ENCODE measurements around the gene SMIM41.

The SMIM41 gene

DNA sequence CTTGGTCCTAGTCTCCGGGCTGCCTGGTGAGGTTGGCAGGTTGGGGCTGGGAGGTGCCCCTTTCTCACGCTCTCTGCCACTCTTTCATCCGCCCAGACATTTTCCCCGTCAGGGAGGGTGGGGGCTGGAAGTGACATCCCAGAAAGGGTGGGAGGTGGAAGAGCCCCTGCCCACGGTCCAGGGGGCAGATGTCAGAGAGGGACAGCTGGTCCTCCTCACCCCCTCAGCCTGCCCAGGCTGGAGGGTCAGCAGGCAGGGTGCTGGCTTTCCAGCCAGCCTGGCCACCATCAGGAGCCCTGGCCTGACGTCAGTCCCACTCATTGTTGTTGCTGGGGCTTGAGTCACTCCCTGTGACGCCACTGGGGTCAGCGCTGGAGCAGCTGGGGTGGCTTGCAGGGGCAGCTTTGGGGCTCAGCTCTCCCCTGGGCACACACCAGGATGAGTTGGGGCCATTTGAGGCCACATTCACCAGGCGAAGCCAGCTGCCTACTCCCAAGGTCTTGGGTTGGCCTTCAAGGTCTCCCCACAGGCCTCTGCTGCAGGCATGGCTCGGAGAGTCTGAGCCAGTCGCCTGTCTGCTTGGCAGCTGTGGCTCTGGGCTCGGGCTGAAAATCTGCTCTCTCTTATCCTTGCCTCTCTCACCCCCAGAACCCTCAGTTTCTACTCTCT lies 15.4 kb upstream of the SMIM41 start:
- no peak for FAIRE-seq

DNA sequence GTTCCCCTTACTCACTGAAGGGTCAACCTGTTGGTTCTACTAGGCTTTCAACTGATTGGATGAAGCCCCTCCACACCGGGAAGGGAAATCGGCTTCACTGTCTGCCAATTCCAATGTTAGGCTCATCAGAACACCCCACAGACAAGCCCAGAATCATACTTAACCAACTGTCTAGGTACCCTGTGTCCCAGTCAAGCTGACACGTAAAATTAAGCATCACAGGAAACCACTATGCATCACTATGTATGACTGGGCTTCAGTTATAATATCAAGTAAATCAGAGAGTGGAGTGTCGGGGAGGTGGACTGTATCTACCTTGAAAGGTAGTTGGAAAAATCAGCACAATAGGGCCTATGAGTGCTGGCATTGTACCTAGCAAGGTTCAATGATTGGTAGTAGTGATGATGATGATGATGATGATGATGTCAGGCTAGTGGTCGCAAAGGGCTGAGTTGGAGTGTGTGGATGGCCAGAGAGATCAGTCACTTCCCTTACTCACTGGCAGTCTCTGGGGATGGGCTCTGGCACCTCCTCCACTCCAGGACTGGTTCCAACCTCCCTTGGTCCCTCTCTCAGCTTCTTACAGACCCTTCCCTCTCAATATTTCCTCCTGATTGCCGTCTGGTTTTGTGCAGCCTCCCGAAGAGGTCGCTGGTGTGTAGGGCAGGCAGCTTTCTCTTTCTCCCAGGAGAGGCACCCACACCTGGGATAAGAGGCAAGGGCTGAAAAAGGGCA lies 13.0 kb upstream of the SMIM41 start:
- no peak for FAIRE-seq

DNA sequence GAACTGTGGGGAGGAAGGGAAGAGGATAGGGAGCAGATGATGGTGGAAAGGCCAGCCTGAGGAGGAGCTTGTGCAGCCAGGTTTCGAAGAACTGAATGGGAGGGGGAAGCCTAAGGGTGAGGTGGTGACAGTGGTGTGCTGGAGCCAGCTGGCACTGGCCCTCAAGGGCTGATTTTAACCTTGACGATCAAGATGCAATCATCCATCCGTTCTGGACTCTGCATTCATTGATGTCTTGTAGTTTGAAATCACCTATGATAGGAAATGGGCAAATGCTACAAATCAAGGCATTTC lies 12.5 kb upstream of the SMIM41 start:
- FAIRE-seq: no peak

DNA sequence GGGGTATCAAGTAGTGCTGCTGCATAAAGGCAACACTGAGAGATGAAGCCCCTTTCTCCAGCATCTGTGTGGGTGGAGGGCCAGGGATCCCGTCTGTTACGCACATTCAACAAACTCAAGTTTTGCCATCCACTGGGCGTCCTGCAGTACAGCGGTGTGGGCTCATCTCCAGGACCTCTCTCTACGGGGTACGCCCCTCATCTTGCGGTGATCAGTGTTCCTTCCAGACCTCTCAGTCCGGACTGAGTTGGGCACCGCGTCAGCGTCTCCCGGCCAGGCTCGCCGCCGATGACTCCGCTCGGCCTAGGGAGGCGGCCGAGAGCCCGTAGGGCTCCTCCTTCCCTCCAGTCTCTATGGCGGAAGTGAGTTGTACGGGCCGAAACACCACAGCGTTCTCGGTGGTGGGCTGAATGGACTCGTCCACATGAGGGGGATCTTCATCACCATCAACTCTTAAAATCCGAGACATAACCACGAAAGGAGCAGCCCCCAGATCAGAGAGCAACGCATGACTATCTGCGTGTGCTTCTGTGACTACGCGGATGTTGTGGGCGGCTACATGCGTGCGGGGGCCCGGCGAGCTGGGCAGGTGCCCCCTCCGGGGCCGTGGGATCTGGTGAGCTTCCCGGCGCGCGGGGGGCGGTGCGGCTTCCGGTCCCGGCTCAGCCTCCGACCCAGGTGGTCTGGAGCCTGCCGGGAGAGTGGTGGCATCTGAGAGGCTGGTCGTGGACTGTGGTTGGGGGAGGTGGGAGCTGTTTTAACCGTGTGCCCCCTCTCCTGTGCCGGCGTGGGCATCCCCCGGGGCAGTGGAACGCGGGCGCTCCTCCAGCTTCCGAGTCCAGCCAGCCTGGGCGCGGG lies 9.9 kb upstream of the SMIM41 start, which contains the start of gene ATG101:
Gene ATG101, plus strand, starts transcription at position 652 of the 858 bp plus-strand sequence. CDS start 3,673 bp downstream, outside the sequence.
- no peak for FAIRE-seq

DNA sequence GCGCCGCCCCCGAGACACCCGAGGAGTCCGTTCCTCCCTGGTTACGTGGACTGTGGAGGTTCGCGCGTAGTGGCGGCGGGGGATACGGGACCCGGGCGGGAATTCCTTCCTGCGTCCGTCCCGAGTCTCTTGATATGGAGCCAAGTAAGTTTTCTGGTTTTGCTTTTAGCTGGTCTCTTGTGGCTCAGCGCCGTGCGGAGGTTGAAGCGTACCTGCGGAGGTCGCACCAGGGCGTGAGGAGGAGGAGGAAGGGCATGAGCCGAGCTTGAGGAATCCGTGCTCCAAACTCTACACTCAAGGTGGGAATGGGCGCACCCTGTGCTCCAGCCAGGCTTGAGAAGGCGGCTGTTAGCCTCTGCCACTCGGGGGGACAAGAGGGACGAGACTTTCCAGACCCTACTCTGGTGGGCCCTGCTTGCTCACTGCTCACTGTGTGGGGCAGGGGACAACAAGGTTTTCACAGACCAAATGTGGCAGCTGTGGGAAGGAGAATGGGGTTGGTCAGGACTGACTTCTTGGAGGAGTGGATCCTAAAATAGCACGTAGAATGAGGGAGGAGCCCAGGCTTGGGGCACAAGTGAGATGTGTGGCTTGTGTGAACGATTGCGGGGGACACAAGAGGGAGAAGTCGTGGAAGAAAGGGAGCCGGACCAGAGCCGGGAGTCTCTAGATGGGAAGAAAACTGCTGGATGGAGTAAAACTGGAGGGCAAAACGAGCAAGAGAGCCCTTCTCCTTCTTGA lies 9.1 kb upstream of the SMIM41 start:
- no peak for FAIRE-seq

DNA sequence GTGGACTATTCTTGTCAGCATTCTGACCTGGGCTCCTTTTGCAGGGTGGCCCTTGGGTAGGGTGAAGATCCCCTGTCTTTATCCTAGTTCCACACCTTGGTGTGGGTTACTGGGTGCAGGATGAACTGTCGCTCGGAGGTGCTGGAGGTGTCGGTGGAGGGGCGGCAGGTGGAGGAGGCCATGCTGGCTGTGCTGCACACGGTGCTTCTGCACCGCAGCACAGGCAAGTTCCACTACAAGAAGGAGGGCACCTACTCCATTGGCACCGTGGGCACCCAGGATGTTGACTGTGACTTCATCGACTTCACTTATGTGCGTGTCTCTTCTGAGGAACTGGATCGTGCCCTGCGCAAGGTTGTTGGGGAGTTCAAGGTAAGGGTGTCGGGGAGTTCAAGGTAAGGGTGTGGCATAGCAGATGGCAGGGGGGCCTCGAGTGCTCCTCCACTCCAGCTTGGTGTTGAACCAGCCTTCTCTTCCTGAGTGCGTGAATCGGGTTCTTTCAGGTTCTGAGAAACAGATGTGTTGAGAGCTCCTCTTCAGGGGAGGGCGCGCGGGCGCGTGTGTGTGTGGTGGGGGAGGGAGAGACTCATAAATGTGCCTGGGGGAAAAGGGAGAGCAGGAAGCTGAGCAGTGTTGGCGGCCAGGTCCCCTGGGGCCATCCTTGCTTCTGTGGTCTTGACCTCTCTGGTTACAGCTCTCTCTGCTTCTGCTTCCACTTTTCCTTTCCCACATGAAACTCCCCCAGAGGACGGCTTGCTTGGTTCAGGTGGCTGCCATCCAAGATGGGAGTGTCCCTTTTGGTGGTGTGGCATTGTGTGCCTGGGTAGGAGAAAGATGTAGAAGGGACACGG lies 5.7 kb upstream of the SMIM41 start:
- no peak for FAIRE-seq

DNA sequence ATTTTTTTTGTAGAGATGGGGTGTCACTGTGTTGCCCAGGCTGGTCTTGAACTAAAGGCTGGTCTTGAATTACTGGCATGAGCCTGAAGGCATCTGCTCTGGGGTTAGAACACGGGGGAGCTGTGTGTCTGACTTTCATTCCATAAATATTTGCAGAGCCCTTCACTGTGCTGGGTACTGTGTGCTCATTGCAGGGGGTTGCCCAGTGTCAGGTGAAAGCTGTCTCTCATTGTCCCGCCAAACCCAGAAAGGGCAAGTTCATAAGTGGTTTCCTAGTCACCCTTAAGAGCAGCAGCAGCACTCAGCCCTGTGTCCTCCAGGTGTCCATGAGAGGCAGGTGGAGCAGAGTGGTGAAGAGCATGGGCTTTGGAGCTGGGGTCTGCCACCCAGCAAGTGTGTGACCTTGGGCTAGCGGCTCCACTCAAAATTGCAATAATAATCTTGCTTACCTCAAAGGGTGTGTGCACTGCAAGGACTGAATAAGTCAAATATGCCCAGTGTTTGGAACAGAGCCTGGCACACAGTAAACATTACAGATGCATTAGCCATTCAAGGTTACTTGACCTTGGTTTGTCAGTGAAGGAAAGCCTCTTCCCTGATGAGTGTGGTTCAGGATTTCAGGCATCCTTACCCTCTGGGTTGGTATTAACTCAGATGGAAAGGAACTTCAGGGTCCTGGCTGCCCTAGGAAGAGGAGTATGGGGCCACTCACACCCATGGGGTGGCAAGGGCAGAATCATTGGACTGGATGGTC lies 4.4 kb upstream of the SMIM41 start:
- FAIRE-seq: no peak

DNA sequence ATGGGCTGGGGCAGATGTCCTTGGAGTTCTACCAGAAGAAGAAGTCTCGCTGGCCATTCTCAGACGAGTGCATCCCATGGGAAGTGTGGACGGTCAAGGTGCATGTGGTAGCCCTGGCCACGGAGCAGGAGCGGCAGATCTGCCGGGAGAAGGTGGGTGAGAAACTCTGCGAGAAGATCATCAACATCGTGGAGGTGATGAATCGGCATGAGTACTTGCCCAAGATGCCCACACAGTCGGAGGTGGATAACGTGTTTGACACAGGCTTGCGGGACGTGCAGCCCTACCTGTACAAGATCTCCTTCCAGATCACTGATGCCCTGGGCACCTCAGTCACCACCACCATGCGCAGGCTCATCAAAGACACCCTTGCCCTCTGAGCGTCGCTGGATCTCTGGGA lies 2.7 kb upstream of the SMIM41 start:
- FAIRE-seq: no peak

DNA sequence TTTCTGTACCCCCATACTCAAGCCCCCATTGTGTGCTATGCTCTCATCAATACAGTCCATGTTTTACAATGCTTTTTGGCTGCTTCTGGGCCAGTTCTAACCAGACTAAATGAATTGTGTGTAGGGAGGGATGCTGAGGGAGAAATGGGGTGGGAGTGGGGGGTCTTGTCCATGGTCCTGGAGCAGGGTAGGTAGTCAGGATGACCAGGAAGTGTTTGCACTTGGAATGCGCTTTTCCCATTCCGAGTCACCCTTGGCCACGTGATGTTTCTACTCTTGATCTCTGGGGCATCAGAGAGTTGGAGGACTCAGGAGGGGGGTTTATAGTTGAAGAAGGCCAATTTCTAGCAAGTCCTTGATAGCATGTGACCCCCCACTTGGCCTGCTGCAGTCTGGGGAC lies 1.2 kb upstream of the SMIM41 start:
- no peak for FAIRE-seq

DNA sequence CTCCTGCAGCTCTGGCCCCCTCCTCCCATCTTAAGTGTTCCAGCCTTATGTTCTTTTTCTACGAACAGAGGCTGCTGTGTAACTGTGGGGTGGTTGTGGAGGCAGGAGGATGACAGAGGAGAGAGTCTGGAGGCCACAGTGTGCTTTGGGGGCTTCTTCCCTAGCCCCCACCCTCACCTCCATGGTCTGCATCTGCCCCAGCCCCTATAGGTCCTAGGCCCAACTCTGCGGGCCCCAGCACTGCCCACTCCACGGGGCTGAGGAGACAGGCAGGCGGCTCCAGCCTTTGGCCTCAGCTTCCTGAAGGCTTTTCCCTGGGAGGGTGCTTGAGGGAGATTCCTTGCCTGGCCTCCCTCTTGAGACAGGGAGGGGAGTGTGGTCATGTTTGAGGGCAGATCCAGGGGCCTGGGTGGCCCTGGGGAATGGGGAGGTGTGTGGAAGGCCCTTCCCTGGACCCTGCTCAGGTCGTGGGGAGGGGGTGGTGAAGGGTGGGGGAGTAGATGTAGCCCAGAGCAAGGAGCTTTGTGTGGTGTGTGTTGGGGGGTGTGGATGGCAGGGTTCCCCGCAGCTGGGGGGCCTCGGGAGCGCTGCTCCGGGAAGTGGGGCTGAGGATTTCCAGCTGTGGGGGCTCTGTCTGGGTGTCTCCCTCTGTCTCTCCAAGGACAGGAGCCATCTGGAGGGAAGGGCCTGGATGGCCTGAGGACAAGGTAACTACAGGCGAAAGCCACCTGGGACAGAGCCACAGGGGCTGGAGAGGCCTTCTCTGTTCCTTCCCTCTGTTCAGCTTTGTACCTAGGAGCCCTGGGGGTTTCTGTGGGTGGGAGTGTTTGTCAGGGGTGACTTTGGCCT lies 1.1 kb downstream of the SMIM41 start:
- no peak for FAIRE-seq

DNA sequence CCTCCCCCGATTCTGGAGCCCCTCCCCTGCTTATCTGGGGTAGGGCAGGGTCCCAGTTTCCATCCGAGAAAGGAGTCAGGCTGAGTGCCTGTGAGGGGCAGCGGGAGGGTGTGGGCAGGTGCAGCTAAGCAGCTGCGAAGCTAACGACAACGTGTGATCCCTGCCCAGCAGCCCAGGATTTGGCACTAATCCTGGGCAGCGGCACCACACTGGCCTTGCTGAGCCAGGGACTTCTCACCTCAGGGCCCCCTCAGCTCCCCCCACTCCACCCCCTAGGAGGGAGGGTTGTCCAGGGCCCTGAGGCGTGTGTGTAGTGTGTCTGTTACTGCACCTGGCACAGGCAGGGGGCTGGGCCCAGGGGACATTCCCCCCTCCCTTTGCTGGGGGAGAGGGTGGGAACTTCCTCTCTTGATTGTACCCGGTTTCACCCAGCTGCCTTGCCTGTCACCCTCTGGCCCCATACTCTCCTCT lies 1.8 kb downstream of the SMIM41 start:
- no peak for FAIRE-seq

DNA sequence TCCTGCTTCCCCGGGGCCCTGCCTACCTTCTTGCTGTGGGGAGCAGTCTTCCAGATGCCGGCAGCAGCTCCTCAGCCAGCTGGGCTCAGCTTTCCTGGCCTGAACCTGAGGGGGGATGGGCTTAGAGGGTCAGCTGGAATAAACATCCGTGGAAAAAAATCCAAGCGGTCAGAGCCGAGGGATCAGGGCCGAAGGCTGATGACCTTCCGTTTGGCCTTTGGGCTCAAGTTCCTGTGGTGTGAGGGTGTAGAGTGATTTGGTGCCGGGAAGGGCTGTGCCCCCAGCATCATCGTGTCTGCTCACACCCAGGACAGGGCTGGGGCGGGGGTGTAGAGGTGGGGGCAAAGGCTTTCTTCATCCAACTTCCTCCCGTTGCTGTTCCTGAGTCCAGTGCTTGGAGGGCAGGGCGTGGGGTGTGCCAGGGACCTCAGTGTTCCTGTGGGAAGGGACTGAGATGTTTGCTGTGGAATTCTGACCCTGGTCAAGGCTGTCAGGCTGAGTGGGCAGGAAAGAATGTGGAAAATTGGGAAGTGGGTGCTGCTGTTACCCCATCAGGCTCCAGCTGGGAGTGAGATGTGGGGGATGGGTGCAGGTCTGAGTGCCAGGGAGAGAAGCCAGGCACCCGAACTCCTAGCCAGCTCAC lies 2.6 kb downstream of the SMIM41 start:
- FAIRE-seq: no peak

DNA sequence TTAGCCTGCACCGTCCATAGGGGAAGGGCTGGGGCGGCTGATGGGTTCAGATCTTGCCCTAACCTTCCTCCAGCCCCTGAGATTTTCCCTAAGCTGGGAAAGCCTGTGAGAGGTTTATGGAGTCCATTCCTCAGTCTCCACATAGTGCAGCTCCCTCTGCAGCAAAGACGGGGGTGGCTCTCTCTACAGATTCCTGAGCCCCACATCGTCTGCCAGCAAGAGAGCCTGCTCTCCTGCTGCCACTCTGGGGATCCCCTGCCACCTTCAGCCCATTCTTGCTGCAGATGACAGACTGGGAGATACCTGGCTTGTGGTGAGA lies 3.1 kb downstream of the SMIM41 start:
- no peak for FAIRE-seq

DNA sequence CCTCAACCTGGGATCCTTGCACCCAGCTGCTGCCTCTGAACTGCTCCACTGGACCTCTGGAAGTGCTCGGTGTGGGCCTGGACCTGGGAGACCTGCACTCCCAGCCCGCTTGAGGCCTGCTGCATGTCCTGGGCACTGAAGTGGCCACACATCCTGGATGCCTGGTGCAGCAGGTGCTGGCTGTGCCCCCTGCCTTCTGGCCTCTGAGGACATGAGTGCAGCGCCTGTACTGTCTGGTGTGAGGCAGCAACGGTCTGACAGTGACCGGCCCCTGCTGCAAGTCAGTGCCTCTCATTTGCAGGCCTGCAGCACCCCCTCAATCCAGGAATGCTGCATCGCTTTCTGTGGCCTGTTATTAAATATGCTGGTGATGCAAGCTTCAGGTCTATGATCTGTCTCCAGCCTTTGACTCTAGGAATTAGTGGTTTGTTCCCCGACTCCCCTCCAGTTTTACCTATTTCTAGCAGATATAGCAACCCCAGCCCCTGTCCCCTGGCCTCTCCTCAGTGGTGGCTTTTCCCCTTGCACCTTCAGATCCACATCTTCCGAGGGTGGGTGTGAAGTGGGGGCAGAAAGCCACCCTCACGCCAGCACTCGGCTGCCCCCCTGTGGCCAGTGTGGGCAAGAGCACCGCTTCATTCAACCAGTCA lies 3.6 kb downstream of the SMIM41 start:
- no peak for FAIRE-seq

DNA sequence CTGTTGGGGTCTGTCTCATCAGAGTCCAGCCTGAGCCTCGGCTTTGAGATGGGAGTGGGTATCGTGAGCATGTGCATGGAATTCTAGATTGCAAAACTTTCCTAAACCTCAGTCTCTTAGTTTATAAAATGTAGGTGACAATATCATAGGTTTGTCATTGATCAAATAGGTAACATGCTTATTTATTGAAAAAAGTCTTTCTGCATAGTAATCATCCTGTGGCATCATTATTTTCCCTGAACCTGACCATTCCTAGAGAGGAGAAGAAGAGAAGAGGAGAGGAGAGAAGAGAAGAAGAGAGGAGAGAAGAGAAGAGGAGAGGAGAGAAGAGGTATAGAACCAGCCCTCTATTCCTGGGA lies 4.1 kb downstream of the SMIM41 start:
- FAIRE-seq: no peak

DNA sequence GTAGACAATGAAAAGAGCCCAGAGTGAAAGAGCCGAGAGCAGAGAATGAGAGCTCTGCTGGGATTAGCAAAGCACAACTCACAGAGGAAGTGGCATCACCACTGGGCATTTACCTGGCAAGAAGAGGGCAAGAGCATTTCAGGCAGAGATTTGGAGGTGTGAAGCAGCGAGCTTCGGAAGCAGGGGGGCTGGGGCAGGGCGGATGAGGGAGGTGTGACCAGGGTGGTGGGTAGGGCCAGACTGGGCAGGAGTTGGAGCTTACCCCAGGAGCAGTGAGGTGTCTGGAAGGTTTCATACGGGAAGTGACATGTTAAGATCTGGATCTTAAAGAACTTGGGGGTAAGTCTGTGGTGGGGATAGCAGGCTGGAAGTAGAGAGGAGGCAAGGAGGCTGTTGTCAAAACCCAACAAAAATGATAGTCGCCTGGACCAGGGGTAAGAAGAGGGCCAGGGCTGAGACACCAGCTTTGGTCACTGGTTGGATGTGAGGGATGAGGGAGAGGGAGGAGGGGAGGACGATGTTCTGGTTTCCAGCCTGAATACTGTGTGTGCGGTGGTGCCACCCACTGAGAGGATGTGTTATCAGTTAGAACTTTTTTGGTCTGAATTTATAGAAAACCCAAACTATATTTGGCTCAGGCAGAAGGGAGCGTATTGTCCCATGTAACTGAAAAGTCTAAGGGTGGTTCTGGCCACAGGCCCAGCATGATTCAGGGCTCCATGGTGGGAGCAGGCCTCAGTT lies 5.2 kb downstream of the SMIM41 start:
- no peak for FAIRE-seq

DNA sequence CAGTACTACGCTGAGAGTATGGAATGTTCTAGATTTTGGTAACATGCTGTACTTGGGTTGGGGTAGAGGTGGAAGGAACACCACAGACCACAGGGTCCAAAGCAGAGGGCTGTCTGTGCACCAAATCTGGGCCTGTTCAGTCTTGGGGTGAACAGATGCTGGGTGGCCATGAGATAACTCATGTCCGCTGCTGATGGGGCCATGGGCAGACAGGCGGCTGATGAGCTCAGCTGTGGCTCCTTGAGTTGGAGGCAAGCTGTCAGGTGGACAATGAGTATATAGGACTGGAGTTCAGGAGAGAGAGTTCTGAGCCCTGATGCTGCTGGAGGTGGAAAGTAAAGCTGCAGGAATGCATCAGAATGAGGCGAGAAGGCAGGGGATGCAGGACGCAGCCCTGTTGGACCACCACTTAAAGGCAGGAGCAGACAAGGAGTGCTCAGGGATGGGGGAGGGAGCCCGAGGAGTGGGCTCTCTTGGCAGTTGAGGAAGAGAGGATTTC lies 6.2 kb downstream of the SMIM41 start:
- FAIRE-seq: no peak

DNA sequence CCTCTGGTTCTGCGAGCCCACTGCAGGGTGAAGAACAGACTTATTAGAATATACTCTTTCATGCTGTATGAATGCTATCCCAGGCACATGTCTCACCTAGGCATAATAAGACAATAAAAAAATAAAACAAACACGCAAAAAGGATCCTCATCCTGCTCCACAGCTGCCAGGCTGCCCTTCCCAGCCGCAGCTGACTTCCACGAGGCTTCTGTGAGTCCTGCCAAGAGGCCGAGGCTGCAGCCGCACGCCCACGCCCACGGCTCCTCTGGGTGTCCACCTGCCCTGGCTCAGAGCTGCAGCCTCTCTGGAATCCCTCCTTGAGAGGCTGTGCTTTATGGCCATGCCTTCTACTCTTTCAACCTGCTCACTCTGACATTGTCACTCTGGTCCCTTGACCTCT lies 6.9 kb downstream of the SMIM41 start:
- no peak for FAIRE-seq
